T47D (cell line): Measurements from ENCODE around the gene RNF150.

Experiments used
- DNase-seq, 2 experiments: peaks; one replicate each; pipeline versions ENCODE4 v3.0.0 to v3.0.0-alpha.2; 2011 to 2012; ENCODE audit warnings: low read depth in 1 of 2, low spot score in 1 of 2
- JUND ChIP-seq: IDR thresholded peaks from 2 replicates; pipeline ENCODE4 v1.6.1; 2012; ENCODE audit warnings: low read depth
- in situ Hi-C: cut with HindIII; loops from 2 replicates; pipeline ENCODE4 v1.10.0; 2016; ENCODE audit warnings: low sequenced_read_pairs, low pct_unique_long_range_greater_than_20kb

Gene RNF150

DNA sequence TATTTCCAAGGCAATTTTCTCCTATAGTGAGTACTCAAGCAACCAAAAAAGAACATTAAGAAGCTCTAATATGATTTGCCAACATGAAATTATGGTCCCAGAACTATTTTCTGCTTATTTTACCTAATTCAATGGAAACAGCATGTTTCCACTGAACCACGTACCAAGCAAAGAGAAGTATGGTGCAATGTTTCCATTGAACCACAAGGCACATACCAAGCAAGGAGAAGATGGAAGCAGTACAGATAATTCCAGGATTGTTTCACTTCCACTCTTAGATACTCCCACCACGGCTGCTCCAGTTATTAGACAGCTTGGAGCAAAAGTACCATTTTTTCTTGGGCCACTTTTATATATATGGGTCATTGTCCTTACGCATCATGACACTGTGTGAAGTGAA lies 164.9 kb downstream of the RNF150 start:
- DNase-seq = no peak
- in situ Hi-C loops = no loop called here
- no peak for TF ChIP-seq JUND

DNA sequence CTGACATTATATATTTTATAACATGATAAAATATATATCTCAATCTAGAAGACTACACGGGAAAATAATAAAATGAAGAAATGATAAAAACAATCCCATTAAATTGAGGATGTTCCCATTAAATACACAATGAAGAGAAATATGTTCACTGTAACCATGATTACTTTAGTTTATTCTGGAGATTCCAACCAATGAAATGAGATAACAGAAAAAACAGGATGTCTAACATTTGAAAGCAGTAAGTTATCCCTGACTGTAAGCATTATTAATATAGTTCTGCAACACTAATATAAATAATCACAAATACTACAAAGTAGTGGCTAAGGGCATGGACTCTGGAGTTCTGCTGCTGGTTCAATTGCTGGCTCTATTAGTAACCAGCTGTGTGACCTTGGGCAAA lies 169.4 kb downstream of the RNF150 start:
- in situ Hi-C loops = no loop called here
- no peak for TF ChIP-seq JUND
- no peak for DNase-seq

DNA sequence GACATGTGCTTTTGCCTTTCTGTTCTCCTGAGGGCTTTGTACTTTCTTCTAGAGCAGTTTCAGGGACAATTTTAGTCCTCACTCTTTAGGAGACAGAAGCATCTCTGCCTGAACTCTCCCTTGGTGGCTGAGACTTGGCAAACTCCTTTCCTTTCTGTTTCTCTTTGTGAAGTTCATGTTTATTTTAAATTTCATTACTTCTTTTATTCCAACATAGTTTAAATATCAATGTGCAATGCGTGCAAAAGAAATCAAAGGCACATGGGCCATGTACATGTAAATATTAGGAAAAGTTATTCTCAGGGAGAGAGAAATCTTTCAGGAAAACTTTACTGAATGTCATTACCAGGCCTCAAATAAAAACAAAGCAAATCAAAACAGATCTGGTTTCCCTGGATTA lies 177.6 kb downstream of the RNF150 start:
- in situ Hi-C loops = no loop called here
- no peak for DNase-seq
- TF ChIP-seq JUND = no peak

DNA sequence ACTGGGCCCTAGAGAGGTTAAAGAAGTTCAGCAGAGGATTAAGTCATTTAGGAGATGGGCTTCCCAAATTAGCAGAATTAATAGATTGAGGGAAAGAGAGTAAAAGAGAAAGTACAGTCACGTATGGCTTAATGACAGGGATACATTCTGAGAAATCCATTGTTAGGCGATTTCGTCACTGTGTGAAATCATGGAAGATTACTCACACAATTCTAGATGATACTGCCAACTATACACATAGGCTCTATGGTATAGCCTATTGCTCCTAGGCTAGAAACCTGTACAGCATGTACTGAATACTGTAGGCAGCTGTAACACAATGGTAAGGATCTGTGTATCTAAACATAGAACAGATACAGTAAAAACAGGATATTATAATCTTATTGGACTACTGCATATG lies 180.6 kb downstream of the RNF150 start:
- no peak for TF ChIP-seq JUND
- in situ Hi-C loops = no loop called here
- DNase-seq = no peak

DNA sequence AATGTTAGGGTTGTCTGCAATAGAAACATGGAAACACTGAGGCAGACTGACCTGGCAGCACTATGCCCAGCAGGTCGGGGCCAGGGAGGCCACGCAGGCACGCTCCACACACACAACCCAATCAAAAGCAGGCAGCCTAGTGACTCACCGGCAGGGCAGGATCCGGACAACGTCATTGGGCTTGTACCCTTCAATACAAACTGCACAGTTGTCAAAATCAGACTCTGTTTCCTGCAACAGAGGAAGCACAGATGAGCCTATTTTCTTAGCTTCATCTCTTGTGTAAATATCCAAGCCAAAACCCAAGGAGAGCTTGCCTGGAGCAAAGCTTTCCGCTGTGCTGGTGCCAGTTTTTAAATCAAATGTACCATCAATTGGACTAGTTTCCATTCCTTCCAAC lies 185.8 kb downstream of the RNF150 start:
- DNase-seq = peak in 1 of 2 experiments; percentile 58
- in situ Hi-C loops = no loop called here
- TF ChIP-seq JUND = no peak

DNA sequence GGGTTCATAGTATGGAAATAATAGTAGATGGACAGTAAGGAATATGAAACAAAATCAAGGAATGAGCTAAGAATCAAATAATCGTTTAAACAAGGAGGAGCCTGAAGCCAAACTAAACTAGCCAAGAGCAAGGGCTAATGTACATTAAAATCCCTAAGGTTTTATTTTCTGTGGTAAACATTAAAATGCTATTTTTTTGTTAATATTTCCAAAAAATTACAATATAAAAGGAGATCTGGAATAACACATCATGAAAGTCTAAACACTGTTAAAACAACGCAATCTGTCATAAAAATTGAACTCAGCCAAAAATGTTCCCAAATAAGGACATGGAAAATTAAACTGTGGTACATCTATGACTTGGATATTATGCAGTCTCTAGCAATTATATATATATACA lies 188.2 kb downstream of the RNF150 start:
- TF ChIP-seq JUND = no peak
- DNase-seq = no peak
- in situ Hi-C loops = no loop called here

DNA sequence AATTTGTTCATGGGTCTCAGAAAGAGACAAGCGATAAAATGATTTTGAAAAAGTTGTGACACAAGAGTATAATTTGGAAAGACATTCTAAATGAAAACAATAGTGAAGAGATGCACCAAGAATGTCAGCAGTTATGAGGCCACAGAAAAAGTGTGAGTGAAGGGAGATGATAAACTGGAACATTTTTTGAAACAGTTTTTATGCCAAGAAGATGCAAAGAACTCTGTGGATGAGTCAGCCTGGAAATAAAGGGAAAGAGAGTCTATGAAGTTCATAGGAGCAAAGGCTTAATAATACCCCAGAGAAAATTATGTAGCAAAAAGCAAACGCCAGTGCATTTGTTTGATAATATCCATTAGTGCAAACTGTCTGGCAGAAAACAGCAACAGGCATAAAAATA lies 188.7 kb downstream of the RNF150 start:
- TF ChIP-seq JUND = no peak
- DNase-seq = no peak
- in situ Hi-C loops = no loop called here

DNA sequence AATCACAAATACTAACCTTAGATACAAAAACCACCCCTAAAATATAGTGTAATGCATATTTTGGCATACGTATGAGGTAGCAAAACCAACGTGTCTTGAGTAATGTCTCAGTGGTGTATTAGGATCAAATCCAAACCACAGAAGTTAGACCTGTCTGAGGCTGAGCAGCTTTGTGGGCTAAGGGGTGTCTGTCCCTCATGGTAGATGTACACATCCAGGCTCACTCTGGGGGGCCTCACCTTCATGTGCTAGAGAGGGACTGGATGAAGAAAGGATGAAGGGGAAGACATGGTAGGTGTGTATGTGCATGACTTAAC lies 189.1 kb downstream of the RNF150 start:
- DNase-seq = no peak
- no peak for TF ChIP-seq JUND
- in situ Hi-C loops = no loop called here

DNA sequence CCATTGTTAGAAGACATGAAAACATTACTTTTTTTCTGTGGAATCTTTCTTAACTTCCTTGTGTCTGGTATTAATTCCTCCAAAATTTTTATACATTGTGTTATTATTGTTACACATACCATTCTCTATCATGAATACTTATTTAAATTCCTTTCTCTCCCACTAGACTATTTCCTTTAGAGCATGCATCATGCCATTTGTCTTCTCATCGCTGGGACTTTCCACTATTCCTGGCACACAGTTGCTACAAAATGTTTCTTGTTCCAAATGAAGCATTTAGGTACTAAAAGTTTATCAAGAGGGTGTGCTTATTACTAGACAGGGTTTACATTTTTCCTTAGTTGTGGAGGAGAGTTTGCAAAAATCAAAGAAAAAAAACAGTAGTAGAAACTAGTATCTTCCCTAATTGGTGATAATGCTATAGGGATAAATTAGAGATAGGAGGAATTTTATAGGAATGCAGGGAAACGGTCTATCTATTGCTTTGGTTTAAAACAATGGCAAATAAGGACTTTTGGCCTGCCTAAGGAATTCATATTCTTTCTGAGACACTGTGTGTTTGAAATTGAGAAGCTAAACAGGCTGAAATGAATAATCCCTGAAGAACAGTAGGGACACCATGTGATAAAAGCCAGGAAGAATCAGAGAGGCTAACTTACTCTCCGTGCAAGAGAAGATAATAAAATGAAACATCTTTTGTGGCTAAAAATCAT lies 189.6 kb downstream of the RNF150 start:
- in situ Hi-C loops = no loop called here
- no peak for DNase-seq
- TF ChIP-seq JUND = no peak

DNA sequence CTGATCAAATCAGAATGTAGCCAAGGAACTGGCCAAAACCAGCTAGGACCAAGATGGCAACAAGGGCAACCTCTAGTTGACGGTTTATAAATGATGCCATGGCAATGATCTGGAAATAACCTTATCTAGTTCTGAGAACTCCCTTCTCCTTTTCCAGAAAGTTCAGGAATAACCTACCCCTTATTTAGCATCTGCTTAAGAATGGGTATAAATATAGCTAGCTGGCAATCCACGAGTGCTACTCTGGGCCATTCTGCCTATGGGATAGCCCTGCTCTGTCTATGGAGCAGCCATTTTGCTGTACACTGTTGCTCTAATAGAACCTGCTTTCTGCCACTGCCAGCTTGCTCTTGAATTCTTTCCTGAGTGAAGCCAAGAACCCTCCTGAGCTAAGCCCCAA lies 192.7 kb downstream of the RNF150 start:
- in situ Hi-C loops = no loop called here
- no peak for DNase-seq
- no peak for TF ChIP-seq JUND

DNA sequence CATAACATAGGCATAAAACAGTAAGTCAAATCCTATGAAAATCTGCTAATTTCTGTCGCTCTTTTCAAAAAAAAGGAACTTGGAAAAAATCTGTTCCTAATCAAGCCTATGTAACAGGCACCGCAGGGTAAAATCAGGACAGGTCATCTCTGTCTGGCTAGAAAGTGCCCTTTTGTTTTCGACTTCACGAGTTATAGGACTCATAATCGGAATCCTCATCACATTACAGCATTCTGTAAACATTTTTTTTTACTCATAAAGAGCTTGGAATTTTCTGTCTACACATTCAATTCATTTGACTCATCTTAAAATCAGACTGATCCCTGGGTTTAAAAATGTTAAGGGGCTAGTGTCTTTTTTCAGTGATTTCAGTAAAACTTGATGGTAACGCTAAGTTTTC lies 195.4 kb downstream of the RNF150 start:
- in situ Hi-C loops = no loop called here
- DNase-seq = peak; percentile 7 to 38
- TF ChIP-seq JUND = 0 out of 2 replicates have a peak, but pooled peaks have one; percentile 36

DNA sequence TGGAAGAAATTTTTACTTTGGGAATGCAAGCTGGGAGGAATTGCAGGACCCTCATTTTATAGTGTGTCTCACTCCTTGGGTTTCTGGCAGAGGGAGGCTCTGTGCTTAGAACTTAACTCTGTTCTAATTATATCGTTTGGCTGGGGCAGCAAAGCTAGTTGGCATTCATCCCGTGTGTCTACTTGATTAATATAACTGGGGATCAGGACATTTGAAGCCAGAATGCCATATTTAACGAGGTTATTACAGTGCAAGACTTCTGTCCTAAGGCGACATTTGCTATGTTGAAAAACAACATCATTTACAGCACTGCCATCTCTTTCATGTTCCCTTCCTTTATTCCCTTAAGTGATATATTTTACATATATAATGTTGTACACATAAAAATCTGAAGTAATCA lies 198.0 kb downstream of the RNF150 start:
- in situ Hi-C loops = no loop called here
- TF ChIP-seq JUND = no peak
- DNase-seq = no peak

DNA sequence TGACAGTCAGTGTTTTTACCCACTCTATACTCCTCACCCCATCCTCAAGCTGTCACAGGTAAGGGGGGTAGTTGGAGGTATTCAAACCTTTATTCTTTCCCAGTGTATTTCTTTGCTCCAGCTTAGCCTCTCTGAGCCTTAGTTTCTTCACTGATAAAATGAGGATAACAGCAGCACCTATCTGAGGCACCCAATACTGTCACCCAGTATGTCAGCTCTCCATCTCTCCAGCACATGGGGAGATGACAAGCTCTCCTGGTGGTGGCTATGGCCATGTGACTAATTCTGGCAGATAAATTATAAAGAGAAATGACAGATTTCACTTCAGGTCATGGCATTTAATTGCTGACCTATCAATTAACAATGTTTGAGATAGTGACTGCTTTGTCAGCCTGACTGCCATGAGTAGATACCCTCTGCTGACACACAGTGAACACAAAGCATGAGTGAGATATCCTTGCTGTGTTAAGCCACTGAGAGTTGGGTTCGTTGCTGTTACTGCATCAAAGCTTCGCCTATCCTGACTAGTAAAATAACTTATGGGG lies 200.7 kb downstream of the RNF150 start:
- no peak for TF ChIP-seq JUND
- no peak for DNase-seq
- in situ Hi-C loops = no loop called here

DNA sequence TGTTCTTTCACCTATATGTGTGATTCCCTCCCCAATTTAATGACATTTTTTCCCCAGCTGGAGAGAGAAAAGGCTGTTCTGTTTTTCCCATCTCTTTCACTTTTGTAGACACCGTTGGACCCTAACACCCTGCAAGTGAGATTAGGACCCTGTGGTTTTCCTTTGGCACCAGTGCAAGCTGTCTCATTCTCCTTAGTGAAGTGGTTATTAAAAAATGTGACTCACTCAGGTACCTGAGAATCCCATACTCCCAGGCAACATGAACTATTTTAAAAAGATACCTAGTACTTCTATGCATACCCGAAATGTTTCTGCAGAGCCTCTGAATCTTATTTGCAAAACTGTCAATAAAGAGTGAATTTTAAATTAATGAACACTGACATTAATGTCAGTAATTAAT lies 201.4 kb downstream of the RNF150 start:
- DNase-seq = no peak
- no peak for TF ChIP-seq JUND
- in situ Hi-C loops = no loop called here

DNA sequence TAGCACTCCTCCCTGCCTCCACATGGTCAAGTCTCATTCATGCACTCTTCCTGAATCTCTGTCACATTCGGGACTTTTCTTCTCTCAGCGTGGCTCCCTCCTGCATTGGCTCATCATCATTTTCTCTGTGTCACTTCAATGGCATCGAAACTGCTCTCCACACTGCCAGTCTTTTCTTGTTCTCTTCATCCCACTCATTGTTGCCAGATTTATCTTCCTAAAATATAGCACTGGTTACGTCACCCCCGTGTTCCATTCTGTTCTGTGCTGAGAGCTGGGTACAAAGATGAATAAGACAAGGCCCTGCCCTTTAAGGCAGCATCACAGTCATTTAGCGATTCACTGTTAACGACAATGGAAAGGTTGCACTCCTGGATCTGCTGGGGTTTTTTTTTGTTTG lies 202.7 kb downstream of the RNF150 start:
- in situ Hi-C loops = no loop called here
- TF ChIP-seq JUND = no peak
- no peak for DNase-seq
